Ecto neural progenitor cell (in vitro differentiated cells): Measurements from ENCODE around the gene RFC3.
"Not testable (repeated sequence)": the region's sequence is repeated elsewhere in the genome, so short reads cannot be mapped to it uniquely, and the experiment has no call there.

ENCODE experiments used
- DNase-seq: peaks from one replicate; pipeline ENCODE4 v3.0.0-alpha.2; 2018; ENCODE audit warnings: low spot score

Gene RFC3

DNA sequence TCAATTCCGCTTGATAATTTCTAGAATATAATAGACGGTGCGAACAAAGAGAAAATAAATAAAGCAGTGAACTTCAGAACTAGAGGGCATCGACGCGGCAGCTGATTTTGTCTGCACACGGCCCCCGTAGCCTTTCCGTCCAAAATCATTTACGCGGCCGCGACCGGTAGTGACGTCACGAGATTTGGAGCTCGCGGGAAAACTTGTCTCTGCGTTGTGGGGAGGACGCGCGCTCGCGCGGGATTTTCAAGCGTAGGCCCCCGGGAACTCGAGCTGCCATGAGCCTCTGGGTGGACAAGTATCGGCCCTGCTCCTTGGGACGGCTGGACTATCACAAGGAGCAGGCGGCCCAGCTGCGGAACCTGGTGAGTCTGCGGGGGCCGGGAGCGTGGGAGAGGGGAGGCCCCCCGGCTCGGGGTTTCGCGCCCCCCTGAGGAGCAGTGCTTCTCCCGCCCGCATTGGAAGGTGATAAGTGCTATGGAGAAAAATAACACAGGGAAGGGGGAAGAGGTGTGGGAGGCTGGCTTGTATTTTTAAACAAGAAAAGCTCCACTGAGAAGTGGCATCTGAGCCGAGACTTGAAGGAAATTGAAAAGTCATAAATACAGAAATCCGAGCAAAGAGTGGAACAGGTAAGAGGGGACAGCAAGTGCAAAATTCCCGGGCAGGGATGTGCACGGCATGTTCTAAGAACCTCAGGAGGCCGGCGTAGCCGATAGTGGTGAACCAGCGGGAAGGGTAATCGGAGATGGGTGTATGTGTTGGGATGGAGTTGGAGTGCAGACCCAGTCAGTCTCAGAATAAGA is at the start of gene RFC3:
RFC3 (plus strand) TSS at position 249 of the 806 bp plus-strand sequence; CDS start at position 279, 30 bp downstream.
- DNase-seq = peak; percentile 92

DNA sequence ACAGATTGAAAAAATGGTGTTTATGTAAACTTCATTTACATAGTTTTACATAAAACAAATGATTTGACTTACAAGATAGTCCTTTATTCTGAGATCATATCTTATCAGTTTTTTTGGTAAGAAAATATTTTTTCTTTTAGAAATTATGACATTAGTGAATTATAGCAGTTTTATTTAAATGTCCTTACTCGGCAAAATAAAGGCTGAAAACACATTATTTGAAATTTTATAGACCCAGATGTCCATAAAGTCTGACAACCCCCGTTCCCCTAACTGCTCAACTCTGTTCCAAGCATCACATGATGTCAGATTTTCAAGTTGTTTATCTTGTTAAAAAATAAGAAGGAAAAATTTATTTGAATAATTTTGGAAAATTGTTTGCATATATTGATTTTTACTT is 46.7 kb upstream of the RFC3 start:
- no peak for DNase-seq

DNA sequence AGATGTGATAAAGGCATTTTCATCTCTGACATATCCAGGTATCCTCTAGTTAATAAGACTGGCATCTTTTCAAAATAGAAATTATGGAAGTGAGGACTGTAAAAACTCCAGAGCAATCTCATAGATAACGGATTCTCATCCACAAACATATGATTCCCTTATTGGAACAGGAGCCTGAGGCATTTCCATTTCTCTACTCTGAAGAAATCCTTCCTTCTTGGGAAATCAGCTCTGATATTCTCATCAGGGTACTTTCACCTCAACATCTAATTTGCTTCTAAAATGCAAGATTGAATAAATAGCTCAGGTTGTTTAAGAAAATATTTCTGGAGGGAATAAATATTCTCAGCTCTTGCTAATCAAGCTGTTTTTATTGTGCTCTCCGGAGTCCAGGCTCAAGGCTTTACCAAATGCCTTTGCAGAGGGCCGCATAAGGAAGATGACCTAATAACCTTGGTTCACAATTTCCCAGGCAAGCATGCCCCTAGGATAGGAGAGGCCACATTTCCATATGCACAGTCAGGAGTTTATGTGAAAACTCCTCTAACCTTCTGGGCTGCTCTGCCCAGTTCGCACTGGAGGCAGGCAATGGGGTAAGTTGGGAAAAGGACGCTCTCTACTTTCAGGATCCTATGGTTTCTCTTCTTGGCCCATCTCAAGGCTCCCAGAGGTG is 44.0 kb upstream of the RFC3 start:
- no peak for DNase-seq

- DNase-seq = no peak
Measured at GRCh38 chr13:33775339-33776108, 42.4 kb upstream of the RFC3 start.

DNA sequence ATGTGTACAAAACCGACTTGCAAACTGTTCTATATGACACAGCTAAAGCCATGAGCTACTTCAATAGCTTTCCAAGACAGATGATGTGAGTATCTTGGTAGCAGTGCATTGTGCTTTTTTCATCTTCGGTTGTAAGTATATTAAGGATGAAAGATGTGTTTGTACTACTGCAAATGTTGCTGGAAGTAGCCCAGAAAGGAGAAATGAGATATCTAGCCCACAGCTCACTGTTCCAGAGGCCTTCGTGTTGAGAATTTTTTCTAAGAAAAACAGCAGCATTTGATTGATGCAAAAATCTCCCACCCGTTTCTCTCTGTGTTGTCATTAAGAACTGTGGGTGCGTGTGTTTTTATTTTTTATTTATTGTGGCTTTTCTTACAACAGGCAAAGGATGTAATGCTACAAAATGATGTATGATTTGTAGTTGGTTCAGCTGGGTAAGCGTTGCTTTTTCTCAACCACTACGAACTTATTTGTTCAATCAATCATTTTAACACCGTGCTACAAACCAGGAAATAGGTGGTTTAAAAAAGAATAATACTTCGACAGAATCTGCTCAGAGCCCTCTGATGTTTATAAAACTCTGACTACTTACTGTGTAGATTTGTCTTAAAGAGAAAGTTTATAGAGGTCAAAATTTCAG is 41.6 kb upstream of the RFC3 start:
- no peak for DNase-seq

- DNase-seq = no peak
Measured at GRCh38 chr13:33782631-33783030, 35.3 kb upstream of the RFC3 start.

DNA sequence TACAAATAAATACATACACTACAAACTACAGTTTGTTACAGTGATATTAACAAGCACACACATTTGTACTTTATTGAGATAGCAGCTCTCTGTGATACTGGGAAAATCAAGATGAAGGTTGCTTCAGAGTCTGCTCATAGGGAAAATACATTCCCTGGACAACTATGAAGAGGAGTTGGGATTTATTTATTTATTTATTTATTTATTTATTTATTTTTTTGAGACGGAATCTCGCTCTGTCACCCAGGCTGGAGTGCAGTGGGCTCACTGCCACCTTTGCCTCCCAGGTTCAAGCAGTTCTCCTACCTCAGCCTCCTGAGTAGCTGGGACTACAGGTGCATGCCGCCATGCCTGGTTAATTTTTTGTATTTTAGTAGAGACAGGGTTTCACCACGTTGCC is 34.7 kb upstream of the RFC3 start:
- not testable (repeated sequence) for DNase-seq

- DNase-seq = no peak
Measured at GRCh38 chr13:33784738-33785137, 33.2 kb upstream of the RFC3 start.

DNA sequence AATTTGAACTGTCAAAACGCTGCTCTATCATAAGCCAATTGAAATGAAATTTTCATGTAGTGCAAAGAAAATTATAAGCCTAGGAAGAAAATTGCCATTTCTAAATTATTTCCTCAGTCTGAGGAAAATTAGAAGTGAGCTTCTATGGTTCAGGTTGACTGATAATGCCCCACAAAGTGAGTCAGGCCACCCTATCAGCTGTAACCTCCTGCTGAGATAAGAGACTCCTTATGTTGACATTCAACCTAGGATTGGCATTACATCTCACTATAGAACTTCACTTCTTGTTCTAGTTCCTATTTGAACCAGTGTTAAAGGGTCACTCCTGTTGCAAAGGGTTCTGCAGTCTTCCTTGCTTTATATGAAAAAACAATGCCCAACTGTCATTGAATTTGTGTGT is 32.6 kb upstream of the RFC3 start:
- DNase-seq = no peak

GRCh38 chr13:33787051-33787591 is 30.8 kb upstream of the RFC3 start:
- DNase-seq = no peak

DNA sequence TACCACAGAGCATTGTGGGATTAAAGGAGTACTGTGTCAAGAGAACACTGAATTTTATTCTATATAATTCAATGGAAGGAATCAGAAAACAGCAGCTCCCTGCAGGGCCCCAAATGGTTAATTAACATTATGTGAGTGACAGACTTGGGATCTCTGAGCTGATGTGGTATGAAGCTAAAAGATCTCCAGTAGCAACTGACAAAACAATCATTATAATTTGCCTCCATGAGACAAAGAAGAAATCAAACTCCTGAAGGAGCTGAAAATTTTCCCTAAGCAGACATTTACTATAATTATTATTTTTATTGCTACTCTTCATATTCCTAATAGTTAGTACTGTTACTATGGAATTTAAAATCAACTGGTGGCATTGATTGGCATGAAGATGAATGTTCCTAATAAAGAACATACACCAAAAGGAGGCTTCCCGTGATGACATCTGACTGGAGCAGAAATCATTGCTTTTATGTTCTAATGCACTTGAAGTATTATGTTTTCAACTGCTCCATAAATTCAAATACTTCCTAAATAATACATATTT is 28.8 kb upstream of the RFC3 start:
- DNase-seq = no peak

DNA sequence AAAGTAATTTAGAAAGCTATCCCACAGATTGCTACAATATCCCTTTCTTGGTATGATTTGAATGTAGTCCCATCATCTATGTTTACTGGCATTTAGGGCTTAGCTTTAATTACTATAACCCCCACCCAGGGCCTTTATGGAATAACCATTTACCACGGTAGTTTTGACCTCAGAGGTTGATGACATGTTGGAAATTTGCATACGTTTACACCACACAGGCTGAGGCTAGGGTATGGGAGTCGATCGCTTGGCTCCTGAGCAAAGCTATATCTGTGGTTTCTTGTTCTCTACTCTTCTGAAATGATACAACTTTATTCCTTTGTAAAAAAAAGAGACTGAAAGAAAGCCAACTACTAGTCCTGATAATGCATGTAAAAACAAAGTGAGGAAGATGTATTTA is 28.2 kb upstream of the RFC3 start:
- no peak for DNase-seq

- no peak for DNase-seq
Measured at GRCh38 chr13:33793726-33794125, 24.2 kb upstream of the RFC3 start.

DNA sequence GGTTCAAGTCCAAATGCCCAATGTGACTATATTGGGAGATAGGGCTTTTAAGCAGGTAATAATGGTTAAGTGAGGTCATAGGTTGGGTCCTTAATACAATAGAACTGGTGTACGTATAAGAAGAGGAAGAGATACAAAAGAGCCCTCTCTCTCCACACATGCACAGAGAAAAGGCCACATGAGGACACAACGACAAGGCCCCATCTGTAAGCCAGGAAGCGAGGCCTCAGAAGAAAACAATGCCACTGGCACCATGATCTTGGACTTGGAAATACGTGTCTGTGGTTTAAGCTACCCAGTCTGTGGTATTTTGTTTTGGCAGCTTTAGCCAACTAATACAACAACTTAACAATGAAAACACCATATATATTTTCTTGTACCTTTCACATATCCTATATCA is 23.4 kb upstream of the RFC3 start:
- no peak for DNase-seq

DNA sequence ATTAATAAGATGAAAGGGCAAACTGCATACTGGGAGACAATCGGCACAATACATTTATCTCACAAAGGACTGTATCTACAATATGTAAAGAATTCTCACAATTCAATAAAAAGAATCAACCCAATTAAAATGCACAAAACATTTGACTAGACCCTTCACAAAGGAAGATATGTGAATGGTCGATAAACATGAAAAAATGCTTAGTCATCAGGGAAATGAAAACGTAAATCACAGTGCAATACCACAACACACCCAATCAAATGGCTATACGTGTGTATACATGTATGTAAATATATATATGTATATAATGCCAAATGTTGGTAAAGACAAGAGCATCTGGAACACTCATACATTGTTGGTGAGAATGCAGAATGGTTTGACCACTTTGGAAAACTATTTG is 21.9 kb upstream of the RFC3 start:
- DNase-seq = no peak

DNA sequence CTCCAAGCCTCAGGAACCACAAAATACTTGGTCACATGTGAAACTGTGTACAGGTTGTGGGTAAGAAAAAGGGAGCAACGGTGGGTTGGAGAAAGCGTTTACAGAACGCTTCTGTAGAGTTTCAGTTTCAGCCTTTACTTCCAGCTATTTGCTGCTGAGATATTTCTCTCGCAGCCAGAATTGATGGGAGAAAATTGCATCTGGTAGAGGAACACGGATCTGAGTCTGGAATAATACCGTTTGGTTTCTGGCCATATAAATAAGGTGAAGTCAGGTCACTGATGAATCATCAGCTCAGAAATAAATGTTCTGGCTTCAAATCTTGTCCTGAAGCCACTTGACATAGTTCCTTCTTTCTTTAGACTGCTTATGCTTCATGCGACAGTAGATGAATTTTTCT is 20.3 kb upstream of the RFC3 start:
- no peak for DNase-seq

GRCh38 chr13:33798023-33798422 is 19.9 kb upstream of the RFC3 start:
- DNase-seq = no peak

- DNase-seq = no peak
Measured at GRCh38 chr13:33799950-33800592, 17.9 kb upstream of the RFC3 start.

- DNase-seq = no peak
Measured at GRCh38 chr13:33800646-33801186, 17.2 kb upstream of the RFC3 start.

DNA sequence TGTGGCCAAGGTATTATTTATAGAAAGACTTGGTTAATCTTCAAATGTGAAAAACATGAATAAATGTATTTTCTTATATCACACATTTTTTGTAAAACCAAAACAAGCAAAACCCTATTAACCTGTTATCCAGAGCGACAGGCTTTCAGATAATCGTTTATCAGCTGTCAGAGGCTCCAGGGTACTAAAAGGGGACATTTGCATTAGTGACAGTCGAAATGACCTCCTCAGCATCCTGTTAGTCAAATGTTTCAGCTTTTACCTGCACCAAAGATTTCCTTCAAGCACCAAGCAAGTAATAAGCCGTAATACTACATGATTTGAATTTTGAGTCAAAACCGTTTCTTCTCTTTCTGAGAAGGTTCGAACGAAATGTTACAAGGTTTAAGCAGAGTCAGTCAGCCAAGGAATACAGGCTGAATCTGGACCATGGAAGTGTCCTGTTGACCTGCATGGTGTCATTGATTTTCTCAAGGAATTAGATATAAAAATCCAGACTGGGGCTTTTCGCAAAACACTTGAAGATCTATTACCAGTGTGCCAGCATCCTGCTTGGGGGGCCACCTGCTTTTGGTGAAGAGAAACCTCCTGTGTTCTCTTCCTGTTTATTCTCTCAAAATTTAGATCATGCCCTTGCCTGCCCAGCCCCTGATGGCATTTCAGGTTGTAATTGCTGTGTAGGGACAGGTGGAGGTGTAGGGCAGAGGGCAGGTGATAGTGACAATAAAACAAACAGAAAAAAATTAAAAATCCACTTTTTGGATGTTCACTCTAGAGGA is 11.3 kb upstream of the RFC3 start:
- no peak for DNase-seq
